Stimulated activated CD8-positive, alpha-beta memory T cell treated with anti-CD3 and anti-CD28 coated beads, Interleukin-12 subunit alpha, Interleukin-12 subunit beta, amount 100 ng/mL, for 4 hours (primary cell): ENCODE data around the gene FAR1.

Experiments
- DNase-seq: peaks from one replicate; pipeline ENCODE4 v3.0.0-alpha.2; 2020; ENCODE audit warnings: low read depth

FAR1 gene

DNA sequence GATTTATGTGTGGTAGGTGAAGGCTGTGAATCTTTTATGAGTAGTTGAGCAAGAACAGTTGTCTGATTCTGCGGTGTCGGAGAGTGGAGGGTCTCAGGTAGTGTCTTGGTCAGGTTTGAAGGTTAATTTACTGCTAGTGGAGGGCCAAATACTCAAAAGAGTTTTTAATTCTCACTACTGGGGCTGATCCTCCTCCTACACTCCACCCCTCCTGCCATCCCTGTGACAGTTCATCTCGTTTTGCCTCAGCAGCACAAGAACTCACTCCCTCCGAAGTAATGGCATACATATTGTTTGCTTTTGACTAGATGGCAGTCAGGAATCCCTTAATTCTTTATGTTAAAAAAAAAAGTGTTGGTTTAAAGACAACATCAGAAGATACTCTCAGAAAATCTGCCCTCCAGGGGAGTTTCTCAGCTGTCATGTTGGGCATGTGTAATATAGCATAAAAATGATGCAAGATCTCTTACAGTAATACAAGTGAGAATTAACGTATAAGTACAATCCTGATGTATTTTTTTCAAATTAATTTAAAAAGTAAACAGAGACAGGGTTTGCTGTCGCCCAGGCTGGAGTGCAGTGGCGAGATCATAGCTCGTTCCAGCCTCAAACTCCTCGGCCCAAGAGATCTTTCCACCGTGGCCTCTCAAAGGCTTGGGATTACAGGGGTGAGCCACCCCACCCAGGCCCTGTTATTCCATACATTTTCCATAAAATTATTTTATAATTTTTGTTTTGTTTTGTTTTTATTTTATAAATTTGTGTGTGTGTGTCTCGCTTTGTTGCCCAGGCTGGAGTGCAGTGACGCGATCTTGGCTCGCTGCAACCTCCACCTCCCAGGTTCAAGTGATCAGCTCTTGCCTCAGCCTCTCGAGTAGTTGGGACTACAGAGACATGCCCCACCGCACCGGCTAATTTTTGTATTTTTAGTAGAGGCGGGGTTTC lies 1.3 kb downstream of the FAR1 start:
- no peak for DNase-seq

DNA sequence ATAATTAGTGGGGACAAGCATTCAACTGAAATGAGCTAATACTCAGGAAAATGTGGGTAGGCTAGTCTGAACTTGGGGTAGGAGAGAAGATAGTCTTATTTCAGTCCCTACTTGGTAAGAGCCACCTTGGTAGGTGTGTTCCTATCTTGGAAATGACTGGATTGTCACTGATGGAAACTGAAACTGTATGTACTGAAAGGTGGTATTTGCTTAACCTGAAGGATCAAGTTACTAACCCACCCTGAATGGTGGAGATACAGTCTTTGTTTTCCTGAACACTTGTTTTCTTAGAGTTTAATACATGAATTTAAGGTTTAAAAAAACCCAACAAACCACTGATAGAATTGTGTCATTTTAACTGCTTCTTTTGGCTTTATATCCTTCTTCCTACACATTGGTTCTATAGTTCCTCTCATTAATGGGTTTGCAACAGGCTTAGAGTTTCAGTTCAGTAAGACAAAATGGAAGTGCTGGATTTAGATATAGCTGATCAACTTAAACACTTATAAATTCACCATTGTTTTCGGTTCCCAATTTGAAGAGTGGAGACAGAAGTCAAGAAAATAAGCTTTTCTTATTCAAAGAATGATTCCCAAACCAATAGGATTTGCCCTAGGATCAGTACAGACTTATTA lies 4.2 kb downstream of the FAR1 start:
- DNase-seq = no peak

DNA sequence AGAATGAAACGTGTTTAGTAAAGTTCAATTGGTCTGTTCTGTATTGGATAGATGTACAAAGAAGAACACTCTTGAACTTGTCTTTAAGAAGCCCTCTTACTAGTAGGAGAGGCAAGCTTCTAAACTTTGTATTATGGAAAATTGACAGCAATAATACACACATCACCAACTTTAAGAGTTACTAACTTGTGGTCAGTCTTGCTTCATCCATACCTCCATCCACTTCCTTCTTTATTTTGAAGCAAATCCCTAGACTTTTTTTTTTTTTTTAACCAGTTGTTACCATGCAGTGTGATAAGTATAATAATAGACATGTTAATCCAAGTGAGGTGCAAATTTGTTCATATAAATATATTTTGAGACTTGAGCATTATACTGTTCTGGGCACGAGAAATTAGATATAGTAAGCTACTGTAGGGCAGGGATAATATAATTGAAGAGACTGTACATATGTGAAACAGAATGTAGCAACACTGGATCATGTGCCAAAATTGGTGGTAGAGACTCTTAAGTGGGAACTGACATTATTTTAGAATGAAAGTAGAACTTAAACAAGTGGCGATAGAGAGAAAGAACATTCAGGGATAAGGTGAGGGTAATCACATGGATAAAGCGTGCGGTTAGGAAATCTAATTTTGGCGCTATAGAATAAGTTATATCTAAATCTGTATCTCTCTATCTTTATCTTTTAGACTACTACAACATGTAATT lies 6.5 kb downstream of the FAR1 start:
- no peak for DNase-seq

DNA sequence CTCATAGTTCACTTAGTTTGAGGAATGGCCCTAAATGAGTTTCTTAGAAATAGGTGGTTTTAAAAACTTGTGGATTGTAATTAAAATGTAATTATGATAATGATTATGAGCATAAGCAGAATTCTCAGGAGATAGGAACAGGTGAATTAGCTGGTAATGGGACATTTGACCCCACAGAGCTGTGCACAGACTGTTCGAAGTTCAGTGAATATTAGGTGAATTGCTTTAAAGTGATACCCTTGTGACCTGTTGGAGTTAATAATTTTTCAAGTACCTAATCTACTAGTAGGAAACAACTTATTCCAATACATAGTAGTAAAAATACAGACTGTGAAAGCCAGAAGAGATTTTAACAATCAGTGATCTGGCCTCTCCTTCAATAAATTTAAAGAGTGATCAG lies 8.1 kb downstream of the FAR1 start:
- DNase-seq = no peak

- DNase-seq = no peak
Measured at GRCh38 chr11:13679768-13680167, 11.3 kb downstream of the FAR1 start.

- DNase-seq = no peak
Measured at GRCh38 chr11:13680501-13681264, 12.2 kb downstream of the FAR1 start.

GRCh38 chr11:13681446-13681845 lies 13.0 kb downstream of the FAR1 start:
- no peak for DNase-seq

DNA sequence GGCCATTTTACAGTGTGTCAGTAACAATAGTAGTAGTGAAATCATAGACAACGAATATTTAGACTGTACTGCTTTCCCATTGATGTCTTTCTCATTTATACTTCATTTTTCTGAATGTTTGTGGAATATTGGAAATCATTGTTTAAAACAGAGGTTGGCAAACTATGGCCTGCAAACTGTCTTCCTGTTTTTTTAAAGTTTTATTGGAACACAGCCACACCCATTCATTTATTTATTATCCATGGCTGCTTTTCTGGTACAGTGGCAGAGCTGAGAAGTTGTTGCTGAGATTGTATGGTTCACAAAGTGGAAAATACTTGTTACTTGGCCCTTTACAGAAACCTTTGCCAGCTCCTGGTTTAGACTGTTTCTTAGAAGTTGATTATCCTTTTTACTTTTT lies 13.7 kb downstream of the FAR1 start:
- DNase-seq = no peak

DNA sequence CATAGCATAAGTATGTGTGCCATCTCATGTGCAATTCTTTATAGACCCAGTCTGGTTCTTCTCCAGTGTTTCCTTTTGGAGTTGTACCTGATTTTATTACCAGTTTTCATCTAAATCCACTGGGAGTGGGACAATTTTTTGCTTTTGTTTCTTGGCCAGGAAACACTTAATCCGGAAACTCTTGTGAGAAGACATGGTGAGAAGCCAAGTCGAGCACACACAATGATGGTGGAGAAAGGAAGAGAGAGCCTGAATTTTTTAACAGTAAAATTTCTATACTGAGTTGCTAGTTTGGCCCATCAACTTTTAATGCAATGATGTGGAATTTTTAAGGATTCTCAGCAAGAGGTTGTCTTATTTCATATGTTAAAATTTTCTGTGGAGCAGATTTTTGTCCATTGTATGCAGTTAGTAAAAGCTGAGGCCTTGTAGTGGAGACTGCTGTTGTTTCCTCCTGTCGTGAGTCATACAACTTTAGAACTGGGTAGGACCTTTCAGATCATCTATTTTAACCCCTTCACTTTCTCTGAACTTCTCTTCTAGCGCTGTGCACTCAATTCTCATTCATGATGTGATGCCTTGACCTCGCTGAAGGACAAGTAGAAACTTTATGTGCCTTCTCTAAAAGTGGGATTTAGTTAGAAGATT lies 17.1 kb downstream of the FAR1 start:
- DNase-seq = no peak

DNA sequence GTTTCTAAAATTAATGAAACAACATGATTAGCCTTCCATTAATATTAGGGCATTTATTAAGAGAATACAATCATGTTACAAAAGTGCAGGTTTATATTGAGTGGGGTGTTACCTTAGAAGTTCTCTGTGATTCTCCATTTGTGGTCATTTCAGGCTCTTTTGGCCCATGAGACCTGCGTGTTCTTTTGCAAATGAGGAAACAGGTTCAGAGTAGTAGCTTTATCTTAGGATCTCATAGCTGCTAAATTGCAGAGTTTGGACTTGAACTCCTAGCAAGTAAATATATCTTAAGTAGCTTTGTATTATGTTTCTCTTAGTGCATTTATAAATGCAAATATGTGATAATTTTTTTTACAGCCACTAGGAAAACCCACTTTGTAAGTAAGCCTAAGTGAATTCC lies 18.3 kb downstream of the FAR1 start:
- no peak for DNase-seq

DNA sequence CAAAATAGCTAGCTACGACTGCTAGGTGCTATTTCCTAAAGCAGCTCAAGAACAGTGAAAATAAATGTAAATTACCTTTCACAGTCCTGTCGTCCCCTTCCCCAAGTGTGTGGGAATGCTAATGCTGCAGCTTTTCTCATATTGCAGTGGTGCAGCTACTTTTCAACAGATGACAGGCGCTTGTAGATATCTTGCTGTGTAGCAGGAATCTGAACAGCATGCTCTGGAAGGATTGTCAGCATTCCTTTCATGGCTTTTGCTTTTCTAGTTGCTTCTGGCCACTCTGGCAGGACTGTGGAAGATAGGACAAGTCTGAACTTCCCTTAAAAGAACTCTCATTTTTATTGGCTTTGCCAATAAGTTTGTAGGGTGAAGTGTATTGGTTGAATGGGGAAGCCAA lies 18.8 kb downstream of the FAR1 start:
- DNase-seq = no peak

DNA sequence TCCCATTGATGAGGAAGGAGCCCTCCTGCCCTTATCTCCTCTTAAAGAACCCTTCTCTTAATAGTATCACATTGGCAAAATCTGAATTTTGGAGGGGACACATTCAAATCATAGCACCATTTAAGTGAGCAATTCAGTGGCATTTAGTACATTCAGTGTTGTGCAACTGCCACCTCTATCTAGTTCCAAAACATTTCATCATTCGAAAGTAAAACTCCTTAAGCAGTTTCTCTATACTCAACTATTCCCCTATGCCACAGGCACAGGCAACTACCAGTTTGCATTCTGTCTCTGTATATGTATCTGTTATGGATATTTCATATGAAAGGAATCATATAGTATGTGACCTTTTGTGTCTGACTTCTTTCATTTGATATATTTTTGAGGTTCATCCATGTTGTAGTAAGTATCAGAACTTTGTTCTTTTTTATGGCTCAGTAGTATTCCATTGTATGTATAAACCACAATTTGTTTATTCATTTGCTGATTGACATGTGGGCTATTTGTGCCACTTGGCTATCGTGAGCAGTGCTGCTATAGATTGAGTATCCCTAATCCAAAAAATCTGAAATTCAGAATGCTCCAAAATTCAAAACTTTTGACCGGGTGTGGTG lies 22.9 kb downstream of the FAR1 start:
- DNase-seq = no peak

DNA sequence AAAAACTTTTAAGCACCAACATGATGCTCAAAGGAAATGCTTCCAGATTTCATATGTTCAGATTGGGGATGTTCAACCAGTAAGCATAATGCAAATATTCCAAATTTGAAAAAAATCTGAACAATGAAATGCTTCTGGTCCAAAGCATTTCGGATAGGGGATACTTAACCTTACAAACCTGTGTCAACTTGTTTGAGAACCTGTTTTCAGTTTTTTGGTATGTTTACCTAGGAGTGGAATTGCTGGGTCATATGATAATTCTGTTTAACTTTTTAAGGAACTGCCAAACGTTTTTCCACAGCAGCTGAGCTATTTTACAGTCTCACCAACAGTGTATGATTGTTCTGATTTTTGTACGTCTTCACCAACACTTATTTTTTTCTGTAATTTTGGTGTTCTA lies 23.7 kb downstream of the FAR1 start:
- no peak for DNase-seq

DNA sequence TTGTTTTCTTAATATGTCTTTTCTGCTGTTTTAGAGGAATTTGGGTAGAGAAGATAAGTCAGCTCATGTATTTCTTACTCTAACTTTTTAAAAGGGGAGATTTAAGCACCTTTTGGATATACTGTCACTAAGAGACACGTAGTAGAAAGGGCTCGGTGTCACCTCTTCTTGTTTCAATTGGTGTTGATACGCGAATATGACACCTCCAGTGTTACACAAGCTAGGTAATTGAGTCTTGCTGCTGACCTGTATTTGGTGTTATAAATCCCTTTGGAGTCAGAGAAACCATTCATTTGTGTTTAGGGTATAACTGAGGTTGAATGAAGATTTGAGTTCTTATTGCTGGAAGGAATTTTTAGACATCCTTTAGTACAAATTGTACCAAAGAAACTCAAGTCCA lies 25.6 kb downstream of the FAR1 start:
- DNase-seq = no peak

- no peak for DNase-seq
Measured at GRCh38 chr11:13695886-13696285, 27.4 kb downstream of the FAR1 start.

DNA sequence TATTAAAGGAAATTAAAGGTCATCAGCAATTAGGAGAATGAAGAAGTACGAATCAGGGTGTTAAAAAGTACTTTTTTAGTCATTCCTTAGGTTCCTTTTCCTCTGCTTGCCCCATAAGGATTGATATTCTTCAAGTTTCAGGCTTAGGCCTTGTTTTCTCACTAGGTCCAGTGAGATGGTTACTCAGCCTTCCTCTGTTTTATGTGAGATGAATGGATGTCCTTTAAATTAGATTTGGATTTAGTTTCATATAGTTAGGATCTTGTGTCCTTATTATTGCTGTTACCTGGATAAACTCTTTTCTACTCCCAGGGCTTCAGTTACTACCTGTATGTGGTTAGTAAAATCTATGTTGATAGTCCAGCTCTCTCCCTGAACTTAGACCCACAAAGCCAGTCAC lies 29.2 kb downstream of the FAR1 start:
- DNase-seq = no peak

DNA sequence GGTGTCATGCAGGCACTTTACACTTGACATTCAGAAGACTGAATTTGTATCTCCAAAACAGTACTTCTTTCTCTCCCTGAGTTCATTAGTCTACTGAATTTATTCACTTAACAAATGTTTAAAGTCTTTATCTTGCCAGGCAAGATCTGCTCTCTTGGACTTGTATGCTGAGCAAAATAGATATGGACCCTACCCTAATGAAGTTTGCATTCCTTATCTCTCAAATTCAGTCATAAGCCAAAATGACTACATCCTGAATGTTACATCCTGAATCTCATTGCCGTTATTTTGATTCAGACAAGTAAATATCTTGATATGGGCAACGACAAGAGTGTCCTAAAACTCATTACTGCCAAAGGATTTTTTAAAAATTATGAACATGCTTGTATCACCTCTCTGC lies 29.7 kb downstream of the FAR1 start:
- DNase-seq = no peak

- no peak for DNase-seq
Measured at GRCh38 chr11:13699041-13699440, 30.6 kb downstream of the FAR1 start.

DNA sequence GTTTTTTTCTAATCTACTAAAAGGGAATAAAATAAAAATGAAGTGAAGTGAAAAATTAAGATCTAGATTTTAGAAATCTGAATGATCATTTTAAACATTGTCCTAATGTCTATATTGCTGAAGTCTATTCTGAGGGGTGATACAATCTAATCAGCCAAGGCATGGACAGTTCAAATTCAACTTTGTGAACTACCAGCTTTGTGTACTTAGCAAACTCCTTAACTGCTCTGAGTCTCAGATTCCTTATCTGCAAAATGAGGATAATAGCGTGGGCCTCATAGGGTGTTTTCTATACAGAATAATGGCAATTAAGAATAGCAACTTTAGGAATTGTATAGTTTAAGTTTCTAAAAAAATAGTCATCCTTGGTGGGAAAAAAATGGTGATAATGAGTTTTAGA lies 31.4 kb downstream of the FAR1 start:
- DNase-seq = no peak

- no peak for DNase-seq
Measured at GRCh38 chr11:13701506-13701905, 33.0 kb downstream of the FAR1 start.

- DNase-seq = no peak
Measured at GRCh38 chr11:13702071-13702470, 33.6 kb downstream of the FAR1 start.
